ENCODE measurements around the gene SORBS1.
"Not testable (repeated sequence)": the region's sequence is repeated elsewhere in the genome, so short reads cannot be mapped to it uniquely, and the experiment has no call there.

The SORBS1 gene

DNA sequence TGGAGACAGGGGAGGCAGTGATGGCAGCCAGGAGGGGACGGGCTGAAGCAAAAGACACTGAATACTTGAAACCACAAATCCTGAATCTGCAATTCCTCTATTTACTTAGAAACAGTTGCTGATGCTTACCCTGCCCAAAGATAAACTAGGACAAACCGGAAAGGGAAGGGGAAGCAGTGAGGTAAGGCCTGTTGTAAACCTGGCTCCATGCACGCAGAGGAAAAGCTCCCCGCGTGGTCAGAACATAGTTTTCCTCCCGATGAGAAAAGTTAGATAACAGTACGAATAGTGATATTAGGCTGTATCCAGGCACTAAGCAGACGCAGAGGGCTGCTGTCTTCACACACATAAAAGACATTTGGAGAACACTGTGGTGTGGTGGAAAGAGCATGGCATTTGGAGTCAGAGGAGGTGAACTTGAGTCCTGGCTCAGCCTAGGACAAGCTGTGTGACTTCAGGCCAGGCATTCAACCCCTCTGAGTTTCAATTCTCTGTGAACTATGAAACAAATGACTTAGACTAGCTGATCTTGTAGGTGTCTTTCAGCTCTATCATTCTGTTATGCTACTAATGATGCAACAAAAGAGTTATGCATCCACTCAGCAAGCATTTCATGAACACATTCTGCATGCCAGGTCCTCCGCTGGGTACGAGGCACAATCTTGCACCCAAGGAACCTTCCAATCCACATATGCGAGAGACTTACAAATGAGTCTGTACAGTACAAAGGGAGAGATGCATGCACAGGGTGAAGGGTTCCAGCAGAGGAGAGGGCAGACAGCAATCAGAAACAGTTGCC, 80.9 kb downstream of the SORBS1 start:
- DNase-seq, result no peak

DNA sequence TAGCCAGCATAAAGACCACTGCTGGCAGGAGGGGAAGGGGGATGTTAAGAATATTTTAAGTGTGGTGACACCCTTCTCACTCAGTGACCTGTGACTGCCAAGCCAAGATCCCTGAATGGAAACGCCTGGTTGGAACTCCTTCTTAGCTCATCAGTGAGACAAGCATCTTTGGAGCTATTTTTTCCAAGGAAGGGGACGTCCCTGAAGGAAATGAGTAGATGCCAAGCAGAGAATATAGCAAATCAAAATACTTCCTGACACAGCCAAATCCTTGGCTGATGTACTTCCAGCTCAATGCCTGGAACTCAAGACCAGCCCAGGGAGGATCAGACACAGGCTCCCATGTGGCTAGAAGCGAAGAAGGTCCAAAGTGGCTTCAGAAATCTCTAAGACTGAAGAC, 82.2 kb downstream of the SORBS1 start:
- no peak for DNase-seq

DNA sequence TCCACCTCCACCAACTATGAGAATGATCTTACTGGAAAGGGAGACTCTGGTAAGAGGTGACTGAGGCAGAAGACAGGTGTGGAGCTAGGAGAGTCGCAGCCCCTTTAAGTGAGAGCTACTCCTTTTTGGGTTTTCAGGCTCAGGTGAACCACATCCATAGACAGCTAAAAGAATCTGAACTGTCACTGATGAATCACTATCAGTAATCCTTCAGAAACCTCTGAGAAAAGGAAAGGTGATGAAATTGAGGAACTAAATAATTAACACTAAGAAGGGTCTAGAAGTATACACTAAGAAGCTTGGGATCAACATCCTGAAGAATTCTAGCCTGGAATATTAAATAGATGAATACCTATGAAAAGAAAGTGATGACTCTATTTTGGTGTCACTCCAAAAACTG, 83.0 kb downstream of the SORBS1 start:
- no peak for DNase-seq

DNA sequence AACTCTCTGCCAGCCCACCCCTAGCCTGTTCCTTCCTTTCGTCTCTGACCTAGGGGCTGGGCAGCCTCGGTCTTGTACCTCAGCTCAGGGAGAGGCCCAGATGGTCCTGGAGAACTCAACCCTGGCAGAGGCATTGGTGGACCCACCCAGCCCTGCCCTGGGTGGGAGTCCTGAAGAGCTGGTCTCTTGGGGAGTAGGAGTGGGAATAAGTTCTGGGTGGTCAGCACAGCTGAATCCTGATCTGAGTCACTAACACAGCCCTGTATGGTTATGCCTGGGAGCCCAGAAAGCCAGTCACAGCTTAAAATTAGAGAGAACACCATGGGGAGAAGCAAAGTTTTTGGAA, 84.0 kb downstream of the SORBS1 start:
- DNase-seq, result no peak

DNA sequence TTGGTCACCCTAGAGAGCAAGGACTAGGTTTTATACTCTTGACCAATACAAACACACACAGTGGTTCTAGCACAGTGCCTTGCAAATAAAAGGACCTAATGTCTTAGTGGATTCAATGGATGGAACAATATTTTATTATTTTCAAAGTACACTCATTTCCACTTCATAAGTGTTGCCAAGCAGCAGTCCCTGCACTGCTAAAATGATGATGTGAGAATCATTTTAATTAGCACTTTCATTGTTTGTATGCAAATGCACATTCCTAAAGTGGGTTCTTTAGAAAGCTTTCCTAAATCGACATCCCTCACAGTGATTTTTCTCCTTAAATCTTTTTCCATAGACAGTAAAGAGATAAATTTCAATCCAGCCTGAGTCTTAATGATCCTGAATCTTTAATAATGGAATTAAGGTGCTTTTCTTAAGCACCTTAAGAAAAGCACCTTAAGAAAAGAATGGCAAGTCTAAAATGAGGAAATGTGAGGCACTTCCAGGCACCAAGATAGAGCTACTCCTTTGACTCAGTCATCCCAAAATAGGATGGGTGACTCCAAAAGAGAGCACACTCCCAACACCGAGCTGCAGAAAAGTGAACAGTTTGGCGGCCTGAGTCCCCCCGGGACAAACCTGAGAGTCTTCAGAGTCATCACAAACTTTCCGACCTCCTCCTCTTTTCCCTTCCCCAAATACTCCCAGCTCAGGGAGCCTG, 84.5 kb downstream of the SORBS1 start:
- no peak for DNase-seq

DNA sequence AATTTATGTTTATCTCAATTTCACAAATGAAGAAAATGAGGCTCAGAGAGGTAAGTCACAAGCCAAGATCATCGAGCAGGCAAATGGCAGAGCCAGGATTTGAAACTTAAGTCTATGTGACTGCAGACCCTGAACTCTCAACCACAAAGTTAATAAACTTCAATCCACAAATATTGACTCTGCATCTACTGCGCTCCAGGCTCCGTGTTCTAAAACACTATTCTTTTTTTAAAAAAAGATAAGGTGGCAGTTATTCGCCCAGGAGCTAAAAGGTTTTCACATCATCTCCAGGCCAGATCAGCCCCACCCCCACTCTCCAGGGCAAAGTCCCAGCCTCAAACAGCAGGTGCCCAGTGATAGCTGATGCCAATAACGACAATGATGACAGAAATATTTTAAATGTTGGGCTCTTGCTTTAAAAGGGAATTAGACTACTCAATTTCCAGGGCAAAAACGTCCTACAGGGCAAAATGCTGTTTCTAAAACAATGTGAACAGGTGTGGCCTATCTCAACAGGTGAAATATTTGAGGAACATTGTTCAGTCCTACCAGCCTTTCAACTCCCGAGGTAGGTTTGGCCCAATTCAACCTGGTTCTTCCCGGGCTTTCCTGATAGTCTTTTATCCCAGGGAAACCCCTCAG, 85.2 kb downstream of the SORBS1 start:
- DNase-seq, result no peak

DNA sequence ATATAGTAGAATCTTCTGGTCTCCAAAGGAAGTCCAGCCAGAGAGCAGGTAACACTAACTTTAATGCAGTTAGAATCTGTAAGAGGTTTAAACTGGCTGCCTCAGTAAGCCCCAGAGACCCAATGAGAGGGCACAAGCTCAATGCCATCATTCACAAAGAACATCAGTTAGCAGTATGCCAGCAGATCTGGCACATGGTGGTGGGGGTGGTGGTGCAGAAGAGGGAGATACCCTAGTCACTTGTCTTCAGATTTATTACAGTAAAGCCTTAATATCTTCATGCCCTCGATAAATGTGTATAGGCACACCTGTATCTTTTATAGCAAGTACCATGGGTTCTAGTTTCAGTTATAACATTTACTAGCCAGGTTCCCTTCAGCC, 86.2 kb downstream of the SORBS1 start:
- no peak for DNase-seq

DNA sequence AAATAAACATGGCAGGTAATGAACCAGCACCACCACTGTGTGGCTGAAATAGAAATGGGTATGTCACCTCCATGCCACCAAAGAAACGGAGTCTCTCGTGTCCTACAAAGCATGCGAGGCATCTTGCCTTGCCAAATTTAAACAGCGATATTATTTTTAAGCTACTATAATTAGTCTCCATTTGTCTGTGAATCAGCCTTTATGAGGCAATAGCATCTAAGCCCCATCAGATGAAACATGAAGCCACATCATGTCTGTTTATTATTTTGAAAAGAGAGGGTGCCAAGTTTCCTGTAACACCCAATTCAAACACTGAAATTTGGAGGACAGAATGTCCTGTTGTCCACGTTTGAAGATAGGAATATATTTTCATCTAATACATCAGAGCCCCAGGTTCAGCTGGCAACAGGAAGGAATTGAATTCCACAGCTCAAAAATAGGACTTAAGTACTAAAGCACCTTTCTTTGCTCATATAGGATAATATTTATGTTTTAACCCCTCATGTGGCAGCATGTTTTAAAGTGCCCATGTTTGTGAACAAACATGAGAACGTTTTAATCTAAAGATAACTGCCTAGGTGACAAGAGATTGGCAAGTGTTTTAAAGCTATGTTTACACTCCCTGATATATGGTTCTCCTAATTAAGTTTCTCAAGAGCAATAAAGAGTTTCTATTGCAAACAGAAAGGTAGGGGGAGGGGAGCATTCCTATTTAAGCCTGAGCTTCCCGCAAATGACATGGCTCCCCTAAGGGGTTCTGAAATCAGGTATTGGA, 86.8 kb downstream of the SORBS1 start:
- no peak for DNase-seq

DNA sequence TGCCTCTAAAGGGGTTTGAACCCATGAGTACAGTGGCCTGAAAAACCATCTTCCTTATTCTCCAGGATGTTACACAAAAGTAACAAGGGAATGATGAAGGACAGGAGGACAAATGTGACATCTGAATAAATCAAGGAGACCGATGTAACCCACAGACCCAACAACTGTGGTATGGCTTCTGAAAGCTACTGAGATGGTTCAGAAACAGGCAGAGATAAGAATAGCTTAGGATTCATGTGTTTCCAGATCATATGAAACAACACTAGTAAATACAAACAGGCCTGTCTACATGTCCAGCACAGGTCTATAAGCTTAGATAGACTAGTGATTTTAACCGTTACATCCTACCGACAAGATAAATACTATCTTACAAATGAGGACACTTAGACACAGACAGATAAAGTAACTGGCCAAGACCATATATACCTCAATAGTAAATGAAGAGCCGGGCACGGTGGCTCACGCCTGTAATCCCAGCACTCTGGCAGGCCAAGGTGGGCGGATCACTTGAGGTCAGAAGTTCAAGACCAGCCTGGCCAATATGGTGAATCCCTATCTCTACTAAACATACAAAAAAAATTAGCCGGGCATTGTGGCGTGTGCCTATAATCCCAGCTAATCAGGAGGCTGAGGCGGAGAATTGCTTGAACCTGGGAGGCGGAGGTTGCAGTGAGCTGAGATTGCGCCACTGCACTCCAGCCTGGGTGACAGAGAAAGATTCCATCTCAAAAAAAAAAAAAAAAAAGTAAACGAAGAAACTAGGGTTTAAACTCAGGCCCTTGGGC, 88.7 kb downstream of the SORBS1 start:
- no peak for DNase-seq

DNA sequence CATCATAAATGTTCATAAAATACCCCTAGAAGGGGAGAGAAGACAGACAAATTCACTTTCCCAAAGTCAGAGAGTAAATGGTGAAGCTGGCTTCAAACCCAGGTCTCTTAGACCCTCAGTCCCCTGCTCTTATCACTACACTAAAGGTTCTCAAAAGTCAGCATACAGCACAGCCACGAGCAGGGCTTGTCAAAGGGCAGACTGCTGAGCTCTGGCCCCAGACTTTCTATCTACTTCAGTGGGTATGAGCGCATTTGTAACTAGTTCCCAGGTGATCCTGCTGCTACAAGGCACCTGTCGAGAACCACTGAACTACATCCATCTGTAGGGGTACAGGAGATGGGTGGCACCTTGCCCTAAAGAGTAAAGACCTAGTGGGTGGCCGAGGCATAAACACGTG, 91.5 kb downstream of the SORBS1 start:
- no peak for DNase-seq

DNA sequence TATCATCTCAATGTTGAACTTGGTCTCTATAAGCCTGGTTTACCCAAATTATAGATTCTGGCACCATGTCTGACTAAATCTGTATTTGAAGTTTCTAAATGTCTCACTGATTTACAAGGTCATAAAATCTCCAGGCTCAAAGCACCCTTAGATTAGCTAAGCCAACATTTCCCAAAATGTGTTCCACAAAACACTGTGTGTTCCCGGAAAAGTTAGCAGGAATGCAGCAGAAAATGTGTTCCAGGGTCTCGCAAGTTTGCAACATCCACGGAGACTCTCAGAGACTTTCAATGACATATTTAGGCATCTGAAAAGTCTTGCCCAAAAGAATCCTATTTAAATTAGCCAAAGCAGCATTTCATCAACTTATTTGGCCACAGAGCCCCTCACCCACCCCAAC, 91.9 kb downstream of the SORBS1 start:
- no peak for DNase-seq

DNA sequence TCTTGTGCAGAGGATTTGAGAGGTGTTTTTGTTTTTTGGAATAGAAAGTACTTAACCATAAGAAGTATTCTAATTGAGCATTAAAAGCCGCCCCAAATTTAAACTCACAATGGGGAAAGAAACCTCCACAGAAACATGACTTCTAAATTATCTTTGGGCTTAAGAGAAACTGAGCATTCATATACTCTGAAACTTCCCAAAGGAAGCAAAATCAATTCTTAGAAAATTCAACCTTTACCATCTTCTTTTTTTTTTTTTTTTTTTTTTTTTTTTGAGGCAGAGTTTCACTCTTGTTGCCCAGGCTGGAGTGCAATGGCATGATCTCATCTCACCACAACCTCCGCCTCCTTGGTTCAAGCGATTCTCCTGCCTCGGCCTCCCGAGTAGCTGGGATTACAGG, 93.5 kb downstream of the SORBS1 start:
- DNase-seq, result not testable (repeated sequence)

DNA sequence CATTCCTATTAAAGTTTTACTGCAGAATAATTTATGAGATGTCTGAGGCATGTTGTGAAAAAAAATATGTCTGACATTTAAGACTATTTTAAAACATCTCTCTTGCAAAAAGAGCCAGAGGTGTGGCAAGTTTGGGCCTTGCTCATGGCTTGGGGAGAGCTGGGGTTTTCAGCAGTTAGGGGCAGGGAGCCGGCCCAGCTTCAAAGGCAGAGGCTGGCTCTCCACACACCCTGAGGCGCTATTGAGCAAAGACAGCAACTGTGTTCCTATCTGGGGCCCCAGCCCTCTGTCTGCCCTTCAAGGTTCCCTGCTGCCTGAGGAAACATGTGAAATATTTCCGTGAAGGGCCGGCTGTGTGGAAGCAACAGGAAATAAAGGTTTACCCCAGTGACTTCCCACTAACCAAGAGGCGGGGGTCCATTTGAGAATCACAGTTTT, 94.0 kb downstream of the SORBS1 start:
- no peak for DNase-seq

DNA sequence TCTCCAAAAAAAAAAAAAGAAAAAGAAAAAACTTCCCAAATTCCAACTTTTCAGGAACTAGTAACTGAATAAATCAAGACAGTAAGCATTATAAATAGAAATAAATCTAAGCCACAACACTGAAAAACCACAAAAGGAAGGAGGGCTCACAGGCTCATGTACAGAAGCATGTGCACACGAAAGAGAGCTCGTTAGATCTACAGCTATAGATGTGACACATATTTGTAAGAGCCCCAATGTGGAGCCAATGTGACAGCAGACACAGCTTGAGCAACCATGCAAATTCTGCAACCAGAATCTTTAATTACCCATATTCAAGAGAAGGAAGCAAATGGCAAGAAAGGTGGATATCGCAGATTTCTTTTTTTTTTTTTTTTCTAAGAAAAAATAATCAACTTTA, 94.7 kb downstream of the SORBS1 start:
- DNase-seq, result no peak

DNA sequence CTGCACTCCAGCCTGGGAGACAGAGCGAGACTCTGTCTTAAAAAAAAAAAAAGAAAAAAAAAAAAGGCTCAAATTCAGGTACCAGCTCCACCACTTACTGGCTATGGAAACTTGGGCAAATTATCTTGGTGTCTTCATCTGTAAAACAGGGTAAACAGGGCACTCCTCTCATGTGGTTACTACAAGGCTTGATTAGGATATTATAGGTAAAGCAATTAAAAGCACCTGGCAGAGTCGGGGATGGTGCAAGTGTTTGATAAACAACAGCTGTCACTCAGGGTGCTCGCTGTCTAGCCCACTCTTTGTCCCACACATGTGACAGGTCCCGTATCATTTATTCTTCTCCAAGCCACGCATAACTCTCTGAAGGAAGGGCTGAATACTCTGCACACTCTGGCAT, 96.9 kb downstream of the SORBS1 start:
- DNase-seq, result no peak

DNA sequence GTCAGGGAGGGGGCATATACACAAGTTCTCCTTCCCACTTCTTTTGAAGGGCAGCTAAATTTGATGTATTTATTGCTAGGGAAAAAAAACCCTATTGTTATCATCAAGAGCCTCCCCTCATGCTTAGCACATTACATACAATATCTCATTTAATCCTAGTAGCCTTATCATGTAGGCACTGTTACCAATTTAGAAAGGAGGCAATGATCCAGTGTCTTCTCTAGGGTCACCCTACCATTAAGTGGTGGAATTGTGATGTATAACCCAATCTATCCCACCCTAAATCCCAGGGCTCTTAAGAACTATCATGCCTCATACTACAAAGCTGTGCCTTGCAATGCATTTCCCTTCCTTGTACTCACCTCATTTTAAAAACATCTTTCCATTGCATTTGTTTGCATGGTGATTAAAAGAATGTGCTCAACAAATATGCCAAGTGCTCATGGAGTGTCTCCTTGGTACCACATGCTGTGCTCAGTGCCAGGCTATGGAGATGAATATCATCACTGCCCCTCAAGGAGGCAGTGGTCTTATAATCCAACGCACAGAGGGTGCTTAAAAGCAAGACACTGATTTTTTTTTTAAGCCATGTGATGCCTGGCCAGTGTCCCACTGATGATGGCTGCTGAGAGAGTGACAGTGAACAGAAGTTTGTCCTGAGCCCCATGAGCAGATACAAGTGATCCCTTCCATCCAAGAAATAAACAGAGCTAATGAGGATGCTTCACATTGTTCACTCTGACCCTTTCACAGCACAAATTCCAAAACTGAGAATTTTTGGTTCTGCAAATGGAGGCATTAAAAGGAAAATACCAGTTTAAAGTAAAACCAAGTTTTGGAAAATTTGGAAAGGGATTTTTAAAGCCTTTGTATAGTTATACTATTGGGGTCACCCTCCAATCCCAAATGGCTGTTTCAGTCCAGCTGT, 98.2 kb downstream of the SORBS1 start:
- DNase-seq, result no peak

DNA sequence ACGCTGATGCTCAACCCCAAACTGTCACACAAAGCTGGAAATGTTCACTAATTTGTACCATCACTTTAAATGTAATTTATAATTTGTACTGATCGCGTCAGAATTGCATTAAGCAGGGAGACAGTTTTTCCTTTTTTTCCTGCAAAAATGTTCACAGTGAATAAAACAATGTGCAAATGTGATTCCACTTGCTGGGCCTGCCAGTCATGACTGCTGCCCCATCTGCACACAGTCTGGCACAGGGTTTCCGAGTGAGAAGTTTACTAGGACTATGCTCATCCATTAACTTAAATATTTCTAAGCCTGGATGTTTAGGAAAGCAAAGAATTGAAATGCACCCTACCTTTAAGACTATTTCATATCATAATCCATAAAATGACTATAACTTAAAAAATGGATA, 99.6 kb downstream of the SORBS1 start:
- DNase-seq, result no peak

DNA sequence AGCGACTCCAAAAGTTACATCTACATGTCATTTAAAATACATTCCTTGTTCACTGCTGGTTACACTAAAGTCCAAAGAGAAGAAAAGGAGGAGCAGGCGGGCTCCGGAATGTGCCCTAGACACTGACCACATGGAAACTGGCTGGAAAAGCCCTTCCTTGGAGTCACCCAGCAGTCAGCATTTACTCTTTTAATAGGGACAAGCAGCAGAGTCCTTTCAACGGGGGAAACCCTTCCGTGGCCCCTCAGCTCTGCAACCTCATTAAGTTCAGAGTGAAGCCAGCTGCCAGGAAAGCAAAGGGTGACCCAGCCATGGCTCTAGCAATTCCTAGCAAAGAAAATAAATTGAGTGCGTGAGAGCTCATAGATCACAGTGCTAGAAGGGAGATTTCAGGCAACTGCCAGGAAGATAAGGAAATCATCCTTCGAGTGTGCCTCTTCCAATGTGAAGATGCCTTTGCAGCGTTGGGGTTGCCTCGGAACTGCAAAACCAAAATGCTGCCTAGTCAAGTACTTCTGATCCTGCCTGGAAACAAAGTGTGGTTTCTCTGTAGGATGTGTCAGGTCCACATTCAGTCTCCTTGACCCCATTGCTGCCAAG, 101.6 kb downstream of the SORBS1 start:
- DNase-seq, result no peak

DNA sequence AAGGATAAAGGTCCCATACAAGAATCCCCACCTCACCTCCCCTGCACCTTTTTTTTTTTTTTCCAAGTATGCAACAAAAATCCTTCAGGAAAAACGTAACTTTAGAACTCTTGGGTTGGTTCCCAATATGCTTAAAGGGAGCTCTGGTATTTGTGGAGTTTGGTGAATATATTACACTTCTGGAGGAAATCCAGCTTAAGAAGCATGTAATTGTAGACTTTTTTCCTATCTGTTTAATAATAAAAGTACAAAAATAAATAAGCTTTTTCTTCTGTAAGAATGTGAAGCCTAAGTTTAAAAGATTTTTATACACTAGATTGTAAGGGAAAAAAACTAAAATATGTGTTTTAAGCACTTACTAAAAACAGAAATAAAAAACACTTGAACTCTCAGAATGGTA, 102.3 kb downstream of the SORBS1 start:
- no peak for DNase-seq

DNA sequence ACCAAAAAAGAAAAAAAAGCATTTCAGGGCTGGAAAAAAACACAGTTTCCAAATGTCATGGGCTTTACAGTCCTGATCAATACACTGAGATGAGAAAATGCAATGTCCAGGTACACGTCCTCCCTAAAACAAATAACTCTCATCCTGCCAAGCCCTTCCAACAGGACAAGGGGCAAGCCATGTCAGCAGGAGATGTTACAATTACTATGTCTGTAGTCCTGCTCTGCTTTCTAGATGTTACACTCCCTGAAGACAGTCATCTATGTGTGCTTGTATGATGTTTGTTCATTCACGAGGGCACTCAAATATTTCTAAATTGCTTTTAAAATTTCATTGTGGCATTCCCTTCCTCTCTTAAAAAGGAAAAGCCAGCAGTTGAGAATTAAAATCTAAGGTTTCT, 103.2 kb downstream of the SORBS1 start:
- no peak for DNase-seq

DNA sequence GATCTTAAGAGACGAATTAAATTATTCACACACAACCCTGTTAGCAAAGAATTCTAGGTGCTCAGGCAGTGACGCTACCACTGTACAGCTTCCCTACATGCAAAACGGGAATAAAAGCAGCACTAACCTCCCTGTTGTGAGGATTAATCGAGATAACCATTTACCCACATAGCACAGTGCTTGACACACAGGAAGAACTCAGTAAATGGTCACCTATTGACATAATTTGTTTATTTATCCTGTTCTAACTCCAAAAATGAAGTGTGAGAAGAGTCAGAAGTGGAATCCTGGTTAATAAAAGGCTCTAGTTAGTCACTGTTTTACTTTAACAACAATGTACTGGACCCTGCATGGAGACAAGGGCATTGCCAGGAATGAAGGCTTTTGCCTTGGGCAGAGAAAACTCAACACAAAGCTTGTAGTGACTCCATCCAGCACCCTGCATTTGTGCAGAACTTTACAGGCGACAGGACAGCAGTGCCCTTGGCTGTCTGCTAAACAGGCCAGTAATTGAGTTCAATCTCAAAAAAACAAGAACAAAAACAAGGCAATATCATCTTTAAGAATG, 103.8 kb downstream of the SORBS1 start:
- DNase-seq, result no peak

Measured in NCI-H187 (cell line).